GM19099 (cell line): ENCODE data around the gene PCNX2.

ENCODE experiments used
- POLR2A ChIP-seq: IDR thresholded peaks from 3 replicates; pipeline ENCODE4 v1.6.1; 2011; ENCODE audit warnings: low read depth; ENCODE audit not compliant: insufficient read length; ENCODE audit errors: extremely low read depth

Gene PCNX2

GRCh38 chr1:233328142-233328921, 32.8 kb upstream of the PCNX2 start:
- TF ChIP-seq POLR2A = no peak

- TF ChIP-seq POLR2A = no peak
Observed at GRCh38 chr1:233327651-233328141, 32.2 kb upstream of the PCNX2 start, which contains the start of gene MAP3K21. Gene MAP3K21, plus strand, starts transcription at chr1:233327724. Its CDS starts 305 bp downstream, at chr1:233328029.

GRCh38 chr1:233326811-233327650, 31.5 kb upstream of the PCNX2 start:
- no peak for TF ChIP-seq POLR2A

GRCh38 chr1:233326319-233326718, 30.8 kb upstream of the PCNX2 start:
- TF ChIP-seq POLR2A = no peak

GRCh38 chr1:233323718-233324117, 28.2 kb upstream of the PCNX2 start:
- TF ChIP-seq POLR2A = no peak

GRCh38 chr1:233320023-233320422, 24.5 kb upstream of the PCNX2 start:
- TF ChIP-seq POLR2A = no peak

- TF ChIP-seq POLR2A = no peak
Observed at GRCh38 chr1:233319272-233319671, 23.7 kb upstream of the PCNX2 start.

- no peak for TF ChIP-seq POLR2A
Observed at GRCh38 chr1:233316473-233316872, 20.9 kb upstream of the PCNX2 start.

- no peak for TF ChIP-seq POLR2A
Observed at GRCh38 chr1:233315718-233316301, 20.3 kb upstream of the PCNX2 start.

- TF ChIP-seq POLR2A = no peak
Observed at GRCh38 chr1:233313434-233314155, 18.1 kb upstream of the PCNX2 start.

GRCh38 chr1:233304489-233305102, 9.1 kb upstream of the PCNX2 start:
- TF ChIP-seq POLR2A = no peak

GRCh38 chr1:233300326-233300725, 4.8 kb upstream of the PCNX2 start:
- no peak for TF ChIP-seq POLR2A

- no peak for TF ChIP-seq POLR2A
Observed at GRCh38 chr1:233299450-233299849, 3.9 kb upstream of the PCNX2 start.

GRCh38 chr1:233295975-233296322, 424 bp upstream of the PCNX2 start:
- no peak for TF ChIP-seq POLR2A
